Vagina (tissue), 2 donors: ENCODE results near the gene TEX26.

Experiments
- POLR2A ChIP-seq, 2 donors: fragments of 450-650 bp; IDR thresholded peaks; one replicate each; pipeline ENCODE4 v1.6.1; 2017; ENCODE audit warnings: antibody characterized with exemption in 2 of 2, mild to moderate bottlenecking in 2 of 2, moderate library complexity in 2 of 2
- POLR2AphosphoS5 ChIP-seq, 2 donors: sonication (generic); formaldehyde crosslinking; IDR thresholded peaks; one replicate each; pipeline ENCODE4 v1.9.0; 2017; ENCODE audit warnings: antibody characterized with exemption in 2 of 2, mild to moderate bottlenecking in 2 of 2, low read depth in 1 of 2; ENCODE audit not compliant: insufficient read depth in 1 of 2
- TF ChIP-seq, protein P1 (sequence below), 3 experiments: fragments of 450-650 bp in 2 of 3; fragments of 200-600 bp in 1 of 3; sonication (generic) in 1 of 3; IDR thresholded peaks; one replicate each; pipeline ENCODE4 v1.5.1; 2017 to 2019; ENCODE audit warnings: antibody characterized with exemption in 3 of 3, mild to moderate bottlenecking in 2 of 3, moderate library complexity in 2 of 3

DNA sequence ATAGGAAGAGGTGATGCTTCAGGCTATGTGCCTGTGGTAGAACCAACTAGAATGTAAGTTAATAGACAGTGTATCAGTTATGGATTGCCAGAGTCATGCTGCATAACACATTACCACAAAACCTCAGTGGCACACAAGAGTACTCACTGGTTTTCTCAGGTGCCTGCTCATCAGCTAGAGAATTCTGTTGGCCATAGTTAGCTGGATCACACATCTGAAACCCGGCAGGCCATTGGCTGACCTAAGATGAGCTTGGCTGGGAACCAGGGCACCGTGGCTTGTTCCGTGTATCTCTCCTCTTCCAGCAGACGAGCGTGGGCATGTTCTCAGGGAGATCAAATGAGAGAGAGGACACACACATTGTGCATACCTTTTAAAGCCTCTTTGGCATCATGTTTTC is 76.7 kb downstream of the TEX26 start:
- TF ChIP-seq, protein P1, sequence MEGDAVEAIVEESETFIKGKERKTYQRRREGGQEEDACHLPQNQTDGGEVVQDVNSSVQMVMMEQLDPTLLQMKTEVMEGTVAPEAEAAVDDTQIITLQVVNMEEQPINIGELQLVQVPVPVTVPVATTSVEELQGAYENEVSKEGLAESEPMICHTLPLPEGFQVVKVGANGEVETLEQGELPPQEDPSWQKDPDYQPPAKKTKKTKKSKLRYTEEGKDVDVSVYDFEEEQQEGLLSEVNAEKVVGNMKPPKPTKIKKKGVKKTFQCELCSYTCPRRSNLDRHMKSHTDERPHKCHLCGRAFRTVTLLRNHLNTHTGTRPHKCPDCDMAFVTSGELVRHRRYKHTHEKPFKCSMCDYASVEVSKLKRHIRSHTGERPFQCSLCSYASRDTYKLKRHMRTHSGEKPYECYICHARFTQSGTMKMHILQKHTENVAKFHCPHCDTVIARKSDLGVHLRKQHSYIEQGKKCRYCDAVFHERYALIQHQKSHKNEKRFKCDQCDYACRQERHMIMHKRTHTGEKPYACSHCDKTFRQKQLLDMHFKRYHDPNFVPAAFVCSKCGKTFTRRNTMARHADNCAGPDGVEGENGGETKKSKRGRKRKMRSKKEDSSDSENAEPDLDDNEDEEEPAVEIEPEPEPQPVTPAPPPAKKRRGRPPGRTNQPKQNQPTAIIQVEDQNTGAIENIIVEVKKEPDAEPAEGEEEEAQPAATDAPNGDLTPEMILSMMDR (IDR thresholded peaks at IDR 0.05) = no peak
- TF ChIP-seq POLR2A (IDR thresholded peaks at IDR 0.05) (no peak), POLR2AphosphoS5 (IDR thresholded peaks at IDR 0.05; ENCODE audit: insufficient read depth in 1 of 2, low read depth in 1 of 2) (no peak)
